Hematopoietic multipotent progenitor cell treated with erythropoietin and hydrocortisone succinate and interleukin-3 and kit ligand, for 15 days (in vitro differentiated cells): ENCODE measurements around the gene CCDC174.
"Not testable (repeated sequence)": the region's sequence is repeated elsewhere in the genome, so short reads cannot be mapped to it uniquely, and the experiment has no call there.

Source experiments
- DNase-seq: peaks from one replicate; pipeline ENCODE4 v3.0.0-alpha.2; 2015; ENCODE audit warnings: low spot score

CCDC174 gene

DNA sequence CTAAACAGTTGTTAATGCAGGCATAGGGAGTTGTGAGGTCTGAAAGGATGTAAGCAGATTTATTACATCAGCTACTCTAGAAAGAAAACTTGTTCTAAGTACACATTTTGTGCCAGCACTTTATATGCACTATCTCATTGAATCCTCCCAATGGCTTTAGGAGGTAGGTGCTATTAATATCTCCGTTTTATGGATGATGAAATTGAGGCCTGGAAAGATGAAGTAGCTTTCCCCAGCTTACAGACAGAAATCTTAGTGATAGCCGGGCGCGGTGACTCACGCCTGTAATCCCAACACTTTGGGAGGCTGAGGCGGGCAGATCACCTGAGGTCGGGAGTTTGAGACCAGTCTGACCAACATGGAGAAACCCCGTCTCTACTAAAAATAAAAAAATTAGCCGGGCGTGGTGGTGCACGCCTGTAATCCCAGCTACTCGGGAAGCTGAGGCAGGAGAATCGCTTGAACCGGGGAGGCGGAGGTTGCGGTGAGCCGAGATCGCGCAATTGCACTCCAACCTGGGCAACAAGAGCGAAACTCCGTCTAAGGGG, 872 bp downstream of the CCDC174 start:
- DNase-seq = not testable (repeated sequence)

DNA sequence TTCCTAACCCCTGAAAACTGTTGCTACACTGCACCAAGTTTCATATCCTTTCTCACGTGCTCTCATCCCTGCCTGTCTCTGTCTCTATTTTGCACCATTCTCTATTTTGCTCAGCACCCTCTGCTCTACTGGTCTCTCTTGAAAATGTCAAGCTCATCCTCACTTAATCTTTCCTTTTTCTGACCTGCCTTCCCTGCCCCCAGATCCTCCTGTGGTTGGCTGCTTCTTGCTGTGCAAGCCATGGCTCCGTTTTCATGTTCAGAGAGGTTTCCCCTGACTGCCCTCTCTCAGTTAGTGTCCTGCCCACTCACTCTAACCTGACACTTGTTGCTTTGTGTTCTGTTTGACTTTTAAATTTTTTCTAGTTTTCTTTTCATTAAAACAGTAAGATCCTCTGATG, 6.0 kb downstream of the CCDC174 start:
- DNase-seq = no peak

DNA sequence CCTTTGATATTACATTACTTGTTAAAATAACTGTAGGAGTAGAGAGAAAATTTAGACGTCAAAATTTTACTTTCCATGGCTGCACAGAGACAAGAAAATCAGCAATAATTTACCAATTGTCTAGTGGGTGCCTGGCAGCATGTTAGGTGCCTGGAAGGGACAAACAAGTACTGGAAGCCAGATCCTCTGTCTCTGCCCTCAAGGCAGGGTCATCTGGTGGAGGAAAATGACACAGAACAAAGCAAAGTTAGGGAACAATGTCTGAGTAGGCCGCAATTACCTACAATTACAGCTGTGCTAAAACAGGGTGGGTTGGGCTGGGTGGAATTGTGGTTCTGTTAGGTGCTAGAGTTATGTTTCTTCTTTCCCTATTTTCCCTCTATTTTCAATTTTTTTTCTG, 7.4 kb downstream of the CCDC174 start:
- no peak for DNase-seq

DNA sequence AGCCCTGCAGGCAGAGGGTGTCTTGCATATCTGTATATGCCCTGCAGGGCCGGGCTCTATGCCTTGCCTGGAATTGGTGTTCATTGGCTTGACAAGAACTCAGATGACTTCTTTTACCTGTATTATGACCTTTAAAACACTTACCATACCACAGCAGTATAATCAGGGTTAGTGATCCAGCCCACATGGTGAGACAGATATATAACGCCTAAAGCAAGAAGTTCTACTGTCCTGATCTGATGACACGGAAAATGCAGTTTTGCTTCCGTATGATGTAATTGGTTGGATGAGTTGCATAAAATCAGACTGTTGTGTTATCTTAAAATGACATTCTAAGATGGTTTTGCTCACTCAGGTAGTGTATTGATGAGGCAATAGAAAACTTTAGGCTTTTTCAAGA, 9.4 kb downstream of the CCDC174 start:
- no peak for DNase-seq

DNA sequence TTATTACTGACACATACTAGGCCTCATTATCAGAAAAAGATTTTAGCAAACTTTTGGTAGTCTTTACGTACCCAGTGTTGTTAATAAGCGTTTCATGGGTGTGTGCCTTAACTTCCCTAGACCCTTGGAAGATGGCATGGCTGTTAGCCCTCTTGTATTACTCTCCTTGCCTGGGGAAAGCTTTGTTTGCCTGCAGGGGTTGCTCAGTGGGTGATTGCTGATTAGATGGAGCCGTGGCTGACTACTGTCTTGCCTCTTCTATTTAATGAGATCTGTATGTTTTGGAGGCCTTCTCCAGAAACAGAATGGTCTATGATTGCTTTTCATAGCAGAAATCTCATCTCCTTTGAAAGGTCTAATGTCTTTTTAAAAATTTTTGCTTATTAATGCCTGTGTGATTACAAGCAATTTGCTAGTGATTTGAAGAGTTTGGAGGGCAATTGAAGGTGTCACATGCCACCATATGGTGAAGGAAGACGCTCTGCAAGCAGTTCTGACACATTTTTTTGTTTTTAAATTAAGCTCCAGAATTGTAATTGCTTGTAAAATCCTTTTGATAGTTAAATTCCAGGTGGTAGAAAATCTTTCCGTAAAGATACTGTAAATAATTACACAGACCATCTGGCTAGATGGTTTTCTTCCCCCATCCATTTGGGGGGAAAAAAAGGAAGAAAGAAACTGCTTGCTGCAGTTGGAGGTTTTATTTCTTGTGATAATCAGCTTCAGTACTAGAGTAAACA, 12.0 kb downstream of the CCDC174 start:
- DNase-seq = no peak

DNA sequence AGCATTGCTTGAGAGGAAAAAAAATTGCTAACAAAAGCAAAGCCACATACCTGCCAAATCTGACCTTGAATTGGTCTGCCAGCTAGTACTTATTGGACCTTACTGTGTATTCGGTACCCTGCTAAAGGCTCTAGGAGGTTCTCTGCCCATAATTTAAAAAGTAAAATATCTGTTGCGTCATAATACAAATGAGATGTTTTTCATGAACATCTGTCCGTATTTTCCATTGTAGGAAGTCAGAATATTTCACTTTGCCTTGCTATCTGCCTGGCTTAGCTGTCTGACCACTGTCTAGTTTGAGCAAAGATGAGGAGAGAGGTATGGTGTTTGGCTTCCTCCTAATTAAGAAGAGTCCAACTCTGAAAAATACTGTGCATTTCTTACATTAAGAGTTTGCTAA, 12.6 kb downstream of the CCDC174 start:
- DNase-seq = no peak

DNA sequence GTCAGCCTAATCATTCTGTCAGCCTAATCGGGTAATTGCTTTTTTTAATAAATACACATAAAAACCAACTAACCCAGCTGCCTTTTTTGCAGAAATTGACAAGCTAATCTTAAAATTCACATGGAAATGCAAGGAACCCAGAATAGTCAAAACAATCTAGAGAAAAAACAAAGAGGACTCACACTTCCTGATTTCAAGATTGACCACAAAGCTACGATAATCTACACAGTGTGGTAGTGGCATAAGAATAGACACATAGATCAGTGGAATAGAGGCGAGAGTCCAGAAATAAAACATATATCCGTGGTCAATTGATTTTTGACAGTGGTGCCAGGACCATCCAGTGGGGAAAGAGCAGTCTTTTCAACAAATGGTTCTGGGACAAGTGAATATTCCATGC, 21.0 kb downstream of the CCDC174 start:
- no peak for DNase-seq

DNA sequence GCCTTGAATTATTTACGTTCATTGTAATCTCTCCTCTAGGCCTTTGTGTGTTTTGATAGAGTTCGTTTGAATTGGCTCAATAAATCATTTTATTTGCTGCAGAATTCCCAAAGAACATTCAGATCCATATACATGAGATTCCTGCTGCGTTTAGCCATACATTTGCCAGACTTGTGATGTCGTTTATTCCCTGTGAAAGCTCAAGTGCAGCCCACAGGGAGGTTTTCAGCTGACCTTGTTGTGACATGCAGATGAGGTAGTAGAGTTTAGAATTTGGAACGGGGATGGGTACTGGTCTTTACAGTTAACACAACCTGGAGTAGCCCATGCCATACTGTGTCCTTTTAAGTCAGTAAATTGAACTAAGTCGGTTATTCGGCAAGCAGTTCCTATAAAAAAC, 23.3 kb downstream of the CCDC174 start, which contains the start of gene C3orf20:
C3orf20 (plus strand) TSS at position 301 of the 400 bp plus-strand sequence. CDS start 7,573 bp downstream, outside the sequence.
- no peak for DNase-seq

DNA sequence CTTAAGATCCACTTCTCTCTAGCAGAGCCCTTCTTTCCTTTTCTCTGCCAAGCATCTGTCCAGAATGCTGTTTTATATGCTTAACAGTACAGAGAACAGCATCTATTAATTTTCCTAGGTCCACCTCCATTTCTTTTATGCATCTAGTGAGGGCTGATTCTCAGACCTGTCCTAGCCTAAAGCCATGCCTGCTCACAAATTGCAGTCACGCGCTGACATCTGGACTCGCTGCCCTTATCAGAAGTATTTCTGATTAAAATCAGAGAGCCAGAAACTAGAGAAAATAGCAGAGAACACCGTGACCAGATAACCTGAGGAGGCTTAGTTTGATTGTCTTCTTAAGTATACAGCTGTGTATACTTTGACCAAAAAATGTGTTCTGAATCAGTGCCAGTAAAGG, 25.3 kb downstream of the CCDC174 start:
- no peak for DNase-seq

DNA sequence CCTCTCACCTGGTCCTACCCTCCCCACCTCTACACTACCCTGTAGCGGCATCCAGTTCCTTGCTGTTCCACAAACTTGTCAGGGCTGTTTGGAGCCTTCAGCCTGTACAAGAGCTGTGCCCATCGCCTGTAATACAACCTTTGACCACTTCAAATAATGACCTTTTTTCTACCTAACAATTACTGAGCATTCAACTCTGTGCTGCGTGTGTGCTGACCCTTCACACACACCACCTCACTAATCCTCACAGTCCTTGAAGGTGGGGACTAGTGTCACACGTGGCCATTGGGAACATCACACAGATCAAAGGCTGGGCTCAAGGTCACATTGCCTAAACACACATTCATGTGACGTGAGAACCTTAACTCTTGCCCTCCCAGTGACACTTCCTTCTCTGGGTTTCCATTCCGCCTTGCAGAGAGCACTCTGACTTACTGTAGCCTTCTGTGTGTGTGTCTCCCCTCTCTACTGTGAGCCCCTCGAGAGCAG, 26.5 kb downstream of the CCDC174 start:
- no peak for DNase-seq

DNA sequence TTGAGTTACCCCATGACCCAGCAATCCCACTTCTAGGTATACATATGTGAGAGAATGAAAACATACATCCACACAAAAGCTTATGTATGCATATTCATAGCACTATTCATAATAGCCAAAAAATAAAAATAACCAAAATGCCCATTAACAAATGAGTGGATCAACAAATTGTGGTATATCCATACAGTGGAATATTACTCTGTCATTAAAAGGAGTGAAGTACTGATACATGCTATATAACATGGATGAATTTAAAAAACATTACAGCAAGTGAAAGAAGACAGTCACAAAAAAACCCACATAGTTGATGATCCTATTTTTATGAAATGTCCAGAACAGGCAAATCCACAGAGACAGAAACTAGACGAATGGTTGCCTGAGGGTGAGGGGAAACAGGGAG, 28.6 kb downstream of the CCDC174 start:
- DNase-seq = no peak

DNA sequence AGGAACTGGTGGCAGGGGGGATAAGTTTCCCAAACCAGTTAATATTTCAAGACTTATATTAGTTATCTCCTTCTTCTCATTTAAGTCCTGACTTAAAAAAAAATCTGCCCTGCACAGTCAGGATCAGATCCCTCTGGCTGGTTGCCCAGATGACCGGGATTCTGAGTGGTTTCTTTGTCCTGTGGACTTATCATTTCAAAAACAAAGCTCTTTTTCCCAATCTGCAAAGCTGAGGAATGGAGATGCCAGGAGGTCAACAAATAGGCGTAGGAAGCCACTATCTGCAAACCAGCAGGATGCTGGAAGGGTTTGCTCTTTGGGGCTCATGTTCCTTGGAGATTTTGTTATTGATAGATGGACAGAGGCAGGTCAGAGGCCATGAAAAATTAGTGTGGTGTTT, 29.2 kb downstream of the CCDC174 start:
- DNase-seq = no peak

DNA sequence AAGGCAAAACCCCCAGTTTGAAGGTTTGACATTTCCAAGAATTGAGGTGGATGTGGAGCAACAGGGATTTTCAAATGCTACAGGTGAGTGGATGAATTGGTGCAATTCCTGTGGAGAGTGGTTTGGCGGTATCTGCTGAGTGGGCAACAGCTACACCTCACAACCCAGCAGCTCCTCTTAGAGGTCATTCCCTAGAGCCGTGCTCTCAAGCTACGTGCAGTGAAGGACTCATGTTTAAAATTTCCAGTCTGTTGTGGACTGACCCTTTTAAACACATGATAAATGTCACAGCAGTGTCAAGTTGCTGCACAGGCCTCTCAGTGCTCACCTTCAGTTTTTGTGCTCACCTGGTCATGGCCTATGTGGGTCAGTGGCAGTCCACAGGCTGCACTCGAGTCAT, 32.9 kb downstream of the CCDC174 start:
- no peak for DNase-seq

DNA sequence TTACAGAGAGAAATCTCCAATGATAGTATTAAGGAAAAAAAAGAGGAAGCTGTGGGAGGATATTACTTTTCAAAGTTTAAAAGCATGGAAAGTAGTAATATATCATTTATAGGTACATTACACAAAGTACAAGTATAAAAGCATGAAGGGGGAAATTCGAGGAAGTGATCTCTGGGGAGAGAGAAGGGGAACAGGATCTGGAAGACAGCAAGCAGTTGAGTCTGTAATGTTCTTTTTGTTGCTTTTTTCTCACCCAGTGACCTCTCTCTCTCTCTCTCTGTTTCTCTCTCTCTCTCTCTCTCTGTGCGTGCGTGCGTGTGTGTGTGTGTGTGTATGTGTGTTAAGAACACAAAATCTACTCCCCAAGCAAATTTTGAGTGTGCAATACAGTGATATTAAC, 33.6 kb downstream of the CCDC174 start:
- DNase-seq = no peak

DNA sequence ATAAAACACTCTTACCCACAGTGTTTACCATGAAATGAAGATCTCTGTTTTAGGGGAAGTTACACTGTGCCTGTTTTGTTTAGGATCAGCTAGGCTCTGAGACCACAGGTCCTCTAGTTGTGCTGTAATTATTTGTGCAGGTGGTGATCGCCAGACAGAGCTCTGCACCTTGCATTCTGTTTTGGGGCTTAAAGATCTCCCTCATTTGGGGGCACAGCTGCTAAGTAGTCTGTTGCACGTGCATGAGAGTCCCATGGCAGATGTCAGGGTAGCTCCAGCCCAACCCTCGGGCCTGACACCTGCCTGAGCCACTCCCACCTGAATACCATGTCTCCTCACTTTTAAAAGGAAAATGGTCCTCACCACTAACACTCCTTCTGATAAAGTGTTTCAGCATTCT, 35.8 kb downstream of the CCDC174 start:
- no peak for DNase-seq

DNA sequence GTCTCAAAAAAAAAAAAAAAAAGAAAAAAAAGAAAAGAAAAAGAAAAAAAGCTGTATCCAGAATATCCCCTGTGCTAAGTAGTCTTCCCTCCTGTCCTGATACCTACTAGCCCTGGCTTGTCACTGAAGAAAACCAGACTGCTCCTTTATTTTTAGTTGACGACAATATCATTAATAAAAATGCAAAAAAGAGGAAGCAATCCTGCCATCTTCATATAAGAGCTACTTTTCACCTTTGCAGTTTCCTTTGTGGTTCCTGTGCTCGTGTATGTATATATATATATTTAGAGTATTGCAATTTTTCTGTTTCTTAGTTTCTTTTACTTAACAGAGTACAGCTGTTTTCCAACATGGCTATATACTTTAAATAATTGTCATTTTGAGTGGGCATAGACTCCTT, 37.0 kb downstream of the CCDC174 start:
- DNase-seq = no peak

DNA sequence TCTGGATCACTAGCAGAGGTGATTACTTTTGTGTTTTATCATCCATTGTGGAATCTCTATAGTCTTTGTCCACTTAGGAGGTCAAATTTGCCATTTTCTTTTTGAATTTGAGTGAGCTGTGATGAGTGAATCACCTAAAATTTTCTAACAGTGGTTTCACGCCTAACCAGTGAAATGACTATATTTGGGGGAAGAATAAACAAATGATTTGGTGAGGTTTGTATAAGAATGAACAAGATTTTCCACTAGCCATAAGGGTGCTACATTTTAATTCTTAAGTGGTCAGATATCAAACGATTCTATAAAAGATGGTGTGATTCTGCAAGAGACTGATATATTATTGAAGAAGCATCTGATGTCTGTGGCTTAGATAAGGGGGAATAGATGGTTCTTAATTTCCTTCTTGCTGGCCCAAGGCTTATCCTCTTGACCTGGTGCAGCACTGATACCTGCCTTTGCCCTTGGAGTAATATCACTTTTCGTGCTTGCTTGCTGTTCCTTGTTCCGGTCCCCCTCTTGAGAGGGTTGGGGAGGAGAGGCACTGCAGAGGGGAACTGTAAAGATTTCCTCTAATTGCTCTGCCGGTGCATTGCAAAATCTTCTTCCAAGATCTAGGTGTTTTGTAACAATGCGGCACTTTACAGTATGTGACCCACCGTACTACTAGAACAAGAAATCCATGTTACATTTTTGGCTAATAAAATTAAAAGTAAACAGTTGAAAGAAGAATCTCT, 37.9 kb downstream of the CCDC174 start:
- DNase-seq = no peak

DNA sequence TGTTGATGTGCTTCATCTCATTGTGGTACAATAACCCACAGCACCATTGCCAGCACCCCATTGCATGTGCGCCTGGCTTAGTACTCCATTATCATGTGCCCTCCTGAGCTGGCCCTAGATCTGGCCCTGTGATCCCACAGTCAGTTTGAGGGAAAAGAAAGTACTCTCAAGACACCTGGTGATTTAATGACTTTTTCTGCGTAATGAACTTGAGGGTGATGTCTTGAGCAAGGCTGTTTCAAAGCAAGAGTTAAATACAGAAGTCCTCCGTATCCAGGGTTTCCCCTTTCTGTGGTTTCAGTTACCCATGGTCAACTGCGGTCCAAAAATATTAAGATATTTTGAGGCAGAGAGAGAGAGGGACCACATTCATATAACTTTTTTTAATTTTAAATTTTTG, 39.7 kb downstream of the CCDC174 start:
- DNase-seq = no peak

DNA sequence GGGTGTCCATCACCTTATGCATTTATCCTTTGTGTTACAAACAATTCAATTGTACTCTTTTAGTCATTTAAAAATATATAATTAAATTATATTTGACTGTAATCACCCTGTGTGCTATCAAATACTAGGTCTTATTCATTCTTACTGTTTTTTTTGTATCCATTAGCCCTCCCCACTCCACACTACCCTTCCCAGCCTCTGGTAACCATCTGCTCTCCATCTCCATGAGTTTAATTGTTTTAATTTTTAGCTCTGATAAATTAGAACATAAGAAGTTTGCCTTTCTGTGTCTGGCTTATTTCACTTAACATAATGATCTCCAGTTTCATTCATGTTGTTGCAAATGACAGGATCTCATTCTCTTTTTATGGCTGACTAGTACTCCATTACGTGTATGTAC, 40.2 kb downstream of the CCDC174 start:
- no peak for DNase-seq

DNA sequence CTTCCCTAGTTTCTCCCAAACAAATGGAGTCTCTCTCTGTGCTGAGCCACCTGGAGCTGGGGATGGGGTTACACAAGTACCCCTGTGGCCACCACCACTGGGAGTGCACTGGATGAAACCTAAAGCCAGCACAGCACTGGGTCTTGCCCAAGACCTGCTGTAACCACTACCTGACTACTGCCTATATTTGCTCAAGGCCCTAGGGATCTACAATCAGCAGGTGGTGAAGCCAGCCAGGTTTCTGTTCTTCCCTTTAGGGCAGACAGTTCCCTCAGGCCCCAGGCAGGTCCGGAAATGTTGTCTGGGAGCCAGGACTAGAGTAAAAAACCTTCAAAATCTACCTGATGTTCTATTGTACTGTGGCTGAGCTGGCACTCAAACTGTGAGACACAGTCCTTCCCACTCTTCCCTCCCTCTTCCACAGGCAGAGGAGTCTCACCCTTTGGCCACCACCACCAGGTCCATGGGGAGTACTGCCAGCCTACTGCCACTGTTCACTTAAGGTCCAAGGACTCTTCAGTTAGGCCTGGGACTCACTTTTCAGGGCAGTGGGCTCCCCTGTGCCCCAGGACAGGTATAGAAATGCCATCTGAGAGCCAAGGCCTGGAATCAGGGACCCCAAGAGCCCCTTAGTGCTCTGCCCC, 47.2 kb downstream of the CCDC174 start:
- no peak for DNase-seq

DNA sequence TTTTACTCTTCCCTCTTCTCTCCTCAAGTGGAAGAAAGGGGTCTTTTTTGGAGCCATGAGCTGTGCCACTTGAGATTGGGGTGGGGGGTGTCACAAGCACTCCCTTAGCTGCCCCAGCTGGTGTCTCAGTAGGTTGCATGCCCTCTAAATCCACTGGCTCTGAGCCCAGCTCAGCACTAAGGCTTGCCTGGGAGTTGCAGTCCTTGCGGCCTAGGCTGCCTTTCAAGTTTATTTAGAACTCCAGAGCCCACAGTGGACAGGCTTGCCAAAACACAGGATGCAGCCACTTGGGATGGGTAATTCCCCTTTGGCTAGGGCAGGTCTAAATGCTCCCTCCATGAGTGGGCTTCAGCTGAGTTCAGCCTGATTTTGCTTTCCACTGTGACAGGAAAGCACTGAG, 48.1 kb downstream of the CCDC174 start:
- DNase-seq = no peak

DNA sequence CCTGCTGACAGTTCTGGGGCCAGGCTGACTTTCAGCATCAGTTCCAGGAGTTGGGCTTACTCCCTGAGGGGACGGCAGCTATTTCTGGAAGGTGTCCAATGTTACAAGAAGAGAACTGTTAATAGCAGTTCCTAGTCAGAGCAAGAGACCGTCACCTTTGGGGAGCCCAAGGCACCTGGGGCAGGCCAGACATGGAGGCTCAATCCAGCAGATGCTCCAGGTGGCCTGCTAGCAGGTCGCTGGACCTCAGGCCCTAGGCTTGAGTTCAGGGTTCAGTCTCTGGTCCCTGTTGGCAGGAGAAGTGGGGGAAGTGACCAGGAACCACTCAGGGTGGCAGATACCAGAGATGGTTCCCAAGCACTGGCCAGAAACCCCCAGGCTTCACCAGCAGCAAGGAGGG, 49.3 kb downstream of the CCDC174 start:
- no peak for DNase-seq

DNA sequence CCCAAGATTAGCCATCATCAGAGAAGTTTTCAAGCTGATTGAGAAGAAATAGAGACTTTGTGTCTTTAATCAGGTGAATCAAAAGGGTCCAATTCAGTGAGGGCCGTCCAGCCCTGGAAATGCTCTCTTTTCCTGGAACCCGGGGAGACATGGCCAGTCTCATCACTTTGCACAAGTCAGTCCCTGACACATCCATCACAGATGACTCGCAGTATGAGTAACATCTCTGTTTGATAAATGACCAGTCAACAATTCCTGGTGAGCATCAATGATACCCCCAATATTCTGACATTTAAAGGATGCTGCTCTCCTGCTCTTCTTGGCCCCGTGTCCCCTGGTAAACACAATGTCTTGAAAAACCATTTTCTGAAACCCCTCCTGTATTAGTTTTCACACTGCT, 50.1 kb downstream of the CCDC174 start:
- no peak for DNase-seq
